ENCODE data around the gene SAG. TPM values are rescaled to one million over a fixed set of nuclear protein-coding genes. Genes with fewer than 3 reads are reported as not detected.

SAG gene
- total and polyA plus RNA-seq, 7 donors = not detected

DNA sequence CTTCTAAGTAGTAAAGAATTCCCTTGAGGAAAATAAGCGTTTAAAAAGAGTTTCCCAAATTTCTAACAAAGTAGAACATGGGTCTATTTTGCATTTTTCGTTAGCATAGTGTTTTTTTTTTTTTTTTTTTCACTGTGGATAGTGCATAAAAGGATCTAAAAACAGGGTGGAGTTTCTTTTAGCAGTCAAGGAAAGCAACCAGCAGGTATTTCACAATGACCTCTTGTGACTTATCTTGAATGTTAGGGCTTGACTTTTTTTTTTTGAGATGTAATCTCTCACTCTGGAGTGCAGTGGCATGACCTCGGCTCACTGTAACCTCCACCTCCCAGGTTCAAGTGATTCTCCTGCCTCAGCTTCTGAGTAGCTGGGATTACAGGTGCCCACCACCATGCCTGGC lies 31.8 kb downstream of the SAG start:
- no peak for TF ChIP-seq CTCF (IDR thresholded peaks at IDR 0.05)
- H3K36me3 ChIP-seq (ENCODE audit: insufficient read depth in 1 of 2, low read depth in 1 of 2) = no peaks in the 10 kb centered on the region
- no peaks in the 10 kb centered on the region for H3K27me3 ChIP-seq (ENCODE audit: insufficient read depth in 3 of 3, low read length in 2 of 3)
- H3K4me1 ChIP-seq = no peaks in the 10 kb centered on the region
- H3K9me3 ChIP-seq = no peaks in the 10 kb centered on the region
- H3K27ac ChIP-seq = no peak overlapping the region
- 48 to 73% (median 71%) methylated on average over 3 of the region's 3 CpGs for WGBS, 3 donors
- intact Hi-C loops (cut with DNase I) = no loop called here
- ATAC-seq (no peak), DNase-seq (no peak)
- no peak overlapping the region for H3K4me3 ChIP-seq

DNA sequence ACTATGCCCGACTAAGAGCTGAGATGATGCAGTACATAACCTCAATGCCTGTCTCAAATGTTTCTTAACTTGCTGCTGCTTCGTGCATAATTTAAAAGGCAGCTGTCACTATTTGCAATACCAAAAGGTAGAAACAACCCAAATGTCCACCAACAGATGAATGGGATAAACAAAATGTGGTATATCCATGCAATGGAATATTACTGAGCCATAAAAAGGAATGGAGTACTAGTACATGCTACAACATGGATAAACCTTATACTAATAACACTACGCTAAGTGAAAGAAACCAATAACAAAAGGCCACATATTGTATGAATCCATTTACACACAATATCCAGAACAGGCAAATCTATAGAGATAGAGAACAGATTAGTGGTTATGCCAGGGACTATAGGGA lies 33.7 kb downstream of the SAG start:
- H3K4me3 ChIP-seq = no peak overlapping the region
- no peaks in the 10 kb centered on the region for H3K4me1 ChIP-seq
- no peak for ATAC-seq
- 98% methylated on average over 3 of the region's 3 CpGs for WGBS, 3 donors
- no peak overlapping the region for H3K27ac ChIP-seq
- no peaks in the 10 kb centered on the region for H3K36me3 ChIP-seq (ENCODE audit: insufficient read depth in 1 of 2, low read depth in 1 of 2)
- no peaks in the 10 kb centered on the region for H3K27me3 ChIP-seq (ENCODE audit: insufficient read depth in 3 of 3, low read length in 2 of 3)
- H3K9me3 ChIP-seq = no peaks in the 10 kb centered on the region
- intact Hi-C loops (cut with DNase I) = no loop called here
- no peak for TF ChIP-seq CTCF (IDR thresholded peaks at IDR 0.05)
- DNase-seq = no peak

DNA sequence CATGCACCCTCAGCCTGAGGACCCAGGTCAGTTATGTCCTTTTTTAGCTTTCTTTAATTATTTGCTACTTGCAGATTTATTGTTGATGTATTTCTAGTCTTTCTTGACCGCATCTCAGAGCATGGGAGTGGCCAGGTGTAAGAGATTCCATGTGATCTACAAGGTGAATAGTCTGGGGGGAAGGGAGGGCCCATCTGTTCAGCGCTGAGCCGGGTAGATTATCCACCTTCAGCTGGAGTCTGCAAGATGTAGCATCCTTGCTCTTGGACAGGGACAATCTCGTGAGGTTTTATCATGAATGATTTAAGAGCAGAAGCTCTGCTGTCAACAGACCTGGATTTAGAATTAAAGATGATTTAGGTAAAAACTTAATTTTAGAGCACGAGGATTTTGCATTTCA lies 34.7 kb downstream of the SAG start:
- Histone ChIP-seq H3K27ac (no peak overlapping the region), H3K36me3 (ENCODE audit: insufficient read depth in 1 of 2, low read depth in 1 of 2) (no peaks in the 10 kb centered on the region), H3K4me3 (no peak overlapping the region), H3K9me3 (no peaks in the 10 kb centered on the region), H3K4me1 (no peaks in the 10 kb centered on the region), H3K27me3 (ENCODE audit: insufficient read depth in 3 of 3, low read length in 2 of 3) (no peaks in the 10 kb centered on the region)
- no peak for DNase-seq
- ATAC-seq = no peak
- intact Hi-C loops (cut with DNase I) = no loop called here
- no peak for TF ChIP-seq CTCF (IDR thresholded peaks at IDR 0.05)
- 84 to 90% (median 87%) methylated on average over 5 of the region's 5 CpGs for WGBS, 3 donors

- WGBS, 3 donors = 91 to 92% (median 91%) methylated on average over 15 of the region's 15 CpGs
Observed at GRCh38 chr2:233343171-233343705, 35.6 kb downstream of the SAG start.

More at GRCh38 chr2:233343171-233343705, 35.6 kb downstream of the SAG start:
- H3K36me3 ChIP-seq (ENCODE audit: insufficient read depth in 1 of 2, low read depth in 1 of 2) = no peaks in the 10 kb centered on the region
- no peaks in the 10 kb centered on the region for H3K4me1 ChIP-seq
- no peaks in the 10 kb centered on the region for H3K27me3 ChIP-seq (ENCODE audit: insufficient read depth in 3 of 3, low read length in 2 of 3)
- ATAC-seq (no peak), DNase-seq (no peak)
- H3K27ac ChIP-seq = no peak overlapping the region
- H3K9me3 ChIP-seq = no peaks in the 10 kb centered on the region
- TF ChIP-seq CTCF (IDR thresholded peaks at IDR 0.05) = no peak
- intact Hi-C loops (cut with DNase I) = no loop called here
- H3K4me3 ChIP-seq = no peak overlapping the region

Measured in psoas muscle (tissue), 8 donors.